IPS-15b (cell line): ENCODE results near the gene NTN4.
"Not testable (repeated sequence)": the region's sequence is repeated elsewhere in the genome, so short reads cannot be mapped to it uniquely, and the experiment has no call there.

Experiments used
- H3K27me3 ChIP-seq: one replicate; pipeline ENCODE4 v1.6.1; 2013; ENCODE audit warnings: low read length; ENCODE audit not compliant: control insufficient read depth, insufficient read depth
- H3K36me3 ChIP-seq: one replicate; pipeline ENCODE4 v1.6.1; 2013; ENCODE audit warnings: low read length; ENCODE audit not compliant: control insufficient read depth, insufficient read depth
- H3K4me1 ChIP-seq: one replicate; pipeline ENCODE4 v1.6.1; 2013; ENCODE audit warnings: mild to moderate bottlenecking, low read length; ENCODE audit not compliant: control insufficient read depth, insufficient read depth
- H3K4me3 ChIP-seq: one replicate; pipeline ENCODE4 v1.5.1; 2013; ENCODE audit warnings: low read depth, low read length
- H3K9ac ChIP-seq: one replicate; pipeline ENCODE4 v1.6.1; 2013; ENCODE audit warnings: low read depth, mild to moderate bottlenecking, low read length
- H3K9me3 ChIP-seq: one replicate; pipeline ENCODE4 v1.6.1; 2013; ENCODE audit warnings: mild to moderate bottlenecking, low read length; ENCODE audit not compliant: control insufficient read depth, insufficient read depth

NTN4 gene

DNA sequence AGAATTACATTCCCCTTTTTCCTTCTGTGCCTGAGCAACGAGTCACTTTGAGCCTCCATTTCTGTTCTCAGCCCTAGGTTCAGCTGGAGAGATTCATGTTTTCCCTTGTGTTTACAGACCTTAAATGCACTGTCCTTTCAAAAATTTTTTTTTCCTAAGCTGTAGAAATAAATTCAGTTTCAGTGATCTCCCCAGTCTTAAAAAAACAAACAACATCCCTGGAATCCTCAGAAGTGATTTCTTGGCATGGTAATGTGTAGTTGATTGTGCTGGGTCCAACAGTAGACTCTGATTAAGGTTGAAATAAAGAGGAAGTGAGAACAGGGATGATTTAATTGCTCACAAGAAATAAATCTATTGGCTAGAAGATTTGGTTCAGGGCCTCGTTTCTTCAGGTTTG lies 89.3 kb downstream of the NTN4 start:
- Histone ChIP-seq H3K27me3 (no peaks in the 10 kb centered on the region), H3K36me3 (no peaks in the 10 kb centered on the region), H3K4me3 (no peak overlapping the region), H3K4me1 (no peaks in the 10 kb centered on the region), H3K9me3 (no peaks in the 10 kb centered on the region), H3K9ac (no peak overlapping the region)

- H3K27me3 ChIP-seq: no peaks in the 10 kb centered on the region
- H3K9me3 ChIP-seq: no peaks in the 10 kb centered on the region
- H3K4me3 ChIP-seq: no peak overlapping the region
- H3K36me3 ChIP-seq: no peaks in the 10 kb centered on the region
- no peak overlapping the region for H3K9ac ChIP-seq
- H3K4me1 ChIP-seq: no peaks in the 10 kb centered on the region
These were observed 90.2 kb downstream of the NTN4 start for GRCh38 chr12:95700316-95700785.

- Histone ChIP-seq H3K27me3 (no peaks in the 10 kb centered on the region), H3K4me1 (no peaks in the 10 kb centered on the region), H3K36me3 (no peaks in the 10 kb centered on the region), H3K4me3 (no peak overlapping the region), H3K9ac (no peak overlapping the region), H3K9me3 (no peaks in the 10 kb centered on the region)
These were observed 91.0 kb downstream of the NTN4 start for GRCh38 chr12:95699579-95699978.

- Histone ChIP-seq H3K9ac (no peak overlapping the region), H3K9me3 (no peaks in the 10 kb centered on the region), H3K27me3 (peaks cover 3% of the 10 kb centered on the region), H3K4me1 (peaks cover 2% of the 10 kb centered on the region), H3K4me3 (no peak overlapping the region), H3K36me3 (no peaks in the 10 kb centered on the region)
These were observed 96.4 kb downstream of the NTN4 start for GRCh38 chr12:95694136-95694535.

DNA sequence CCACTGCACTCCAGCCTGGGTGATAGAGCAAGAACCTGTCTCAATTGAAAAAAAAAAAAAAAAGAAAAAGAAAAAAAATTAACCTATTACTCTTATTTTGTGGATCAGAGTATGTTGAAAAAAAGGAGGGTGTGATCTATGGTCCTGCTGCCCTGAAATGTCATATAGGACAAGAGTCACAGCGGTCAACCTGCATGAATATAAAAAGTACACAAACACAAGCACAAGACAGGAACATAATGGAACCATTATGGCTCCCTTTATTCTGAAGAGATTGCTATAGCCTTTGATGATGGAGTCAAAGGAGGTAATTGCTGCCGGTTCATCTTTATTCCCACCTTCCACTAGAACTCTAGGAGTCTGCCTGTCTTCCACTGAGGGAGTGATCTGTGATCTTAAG lies 96.9 kb downstream of the NTN4 start:
- Histone ChIP-seq H3K4me1 (peaks cover 2% of the 10 kb centered on the region), H3K36me3 (no peaks in the 10 kb centered on the region), H3K9me3 (no peaks in the 10 kb centered on the region), H3K27me3 (peaks cover 5% of the 10 kb centered on the region), H3K4me3 (no peak overlapping the region), H3K9ac (no peak overlapping the region)

GRCh38 chr12:95690861-95691635 lies 99.5 kb downstream of the NTN4 start:
- Histone ChIP-seq H3K36me3 (no peaks in the 10 kb centered on the region), H3K4me3 (no peak overlapping the region), H3K27me3 (peaks cover 6% of the 10 kb centered on the region), H3K9me3 (no peaks in the 10 kb centered on the region), H3K9ac (no peak overlapping the region), H3K4me1 (peaks cover 2% of the 10 kb centered on the region)

GRCh38 chr12:95687937-95688336 lies 102.6 kb downstream of the NTN4 start:
- no peak overlapping the region for H3K4me3 ChIP-seq
- no peak overlapping the region for H3K9ac ChIP-seq
- no peaks in the 10 kb centered on the region for H3K36me3 ChIP-seq
- H3K27me3 ChIP-seq: peaks cover 6% of the 10 kb centered on the region
- H3K4me1 ChIP-seq: no peaks in the 10 kb centered on the region
- no peaks in the 10 kb centered on the region for H3K9me3 ChIP-seq

DNA sequence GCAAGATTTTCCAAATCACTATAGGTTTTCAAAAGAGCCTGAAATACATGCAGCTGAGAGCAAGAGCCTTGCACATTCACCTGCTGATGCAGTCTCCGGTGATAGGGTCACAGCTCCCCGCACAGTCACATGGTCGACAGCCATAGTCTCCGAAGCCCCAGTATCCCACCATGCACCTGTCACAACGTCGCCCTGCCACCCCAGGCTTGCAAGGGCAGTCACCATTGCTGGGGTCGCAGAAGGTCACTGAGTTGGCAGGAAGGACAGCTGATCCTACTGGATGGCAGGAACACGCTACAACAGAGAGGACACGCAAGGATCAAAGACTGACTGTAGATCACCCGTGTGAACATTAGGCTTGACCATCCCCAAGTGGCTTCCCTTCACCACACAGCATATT lies 107.1 kb downstream of the NTN4 start:
- Histone ChIP-seq H3K4me1 (no peaks in the 10 kb centered on the region), H3K4me3 (no peak overlapping the region), H3K36me3 (no peaks in the 10 kb centered on the region), H3K9me3 (no peaks in the 10 kb centered on the region), H3K9ac (no peak overlapping the region), H3K27me3 (no peaks in the 10 kb centered on the region)

- no peaks in the 10 kb centered on the region for H3K36me3 ChIP-seq
- no peaks in the 10 kb centered on the region for H3K4me1 ChIP-seq
- no peak overlapping the region for H3K9ac ChIP-seq
- no peak overlapping the region for H3K4me3 ChIP-seq
- H3K27me3 ChIP-seq: no peaks in the 10 kb centered on the region
- H3K9me3 ChIP-seq: no peaks in the 10 kb centered on the region
These were observed 109.3 kb downstream of the NTN4 start for GRCh38 chr12:95681210-95681765.

- Histone ChIP-seq H3K4me3 (no peak overlapping the region), H3K9me3 (no peaks in the 10 kb centered on the region), H3K9ac (no peak overlapping the region), H3K4me1 (no peaks in the 10 kb centered on the region), H3K36me3 (no peaks in the 10 kb centered on the region), H3K27me3 (no peaks in the 10 kb centered on the region)
These were observed 111.9 kb downstream of the NTN4 start for GRCh38 chr12:95678684-95679083.

GRCh38 chr12:95677782-95678181 lies 112.8 kb downstream of the NTN4 start:
- H3K9me3 ChIP-seq, H3K4me3 ChIP-seq, H3K9ac ChIP-seq, H3K27me3 ChIP-seq, H3K4me1 ChIP-seq, H3K36me3 ChIP-seq: not testable (repeated sequence)

- no peak overlapping the region for H3K9ac ChIP-seq
- no peaks in the 10 kb centered on the region for H3K9me3 ChIP-seq
- H3K27me3 ChIP-seq: no peaks in the 10 kb centered on the region
- H3K4me3 ChIP-seq: no peak overlapping the region
- H3K36me3 ChIP-seq: no peaks in the 10 kb centered on the region
- no peaks in the 10 kb centered on the region for H3K4me1 ChIP-seq
These were observed 115.9 kb downstream of the NTN4 start for GRCh38 chr12:95674631-95675030.
